Heart left ventricle (tissue), 16 donors: ENCODE results near the gene BICC1. TPM values are rescaled to one million over a fixed set of nuclear protein-coding genes. Genes with fewer than 3 reads are reported as not detected.

Source experiments
- ATAC-seq, 4 donors: fragments of 200-7000 bp; cut with Tn5 transposase; one replicate each; pipeline ENCODE4 v1.9.1; 2020 to 2022; ENCODE audit warnings: moderate library complexity in 4 of 4, mild to moderate bottlenecking in 3 of 4, moderate number of reproducible peaks in 1 of 4
- DNase-seq, 5 donors: peaks; one replicate each; pipeline ENCODE4 v3.0.0-alpha.2; 2020
- H3K27ac ChIP-seq, 12 donors: fragments of 200-600 bp; sonication (generic) in 4 of 12; one replicate each; pipeline versions ENCODE4 v1.5.0 to v1.8.0; 2016 to 2022; ENCODE audit warnings: mild to moderate bottlenecking in 2 of 12
- H3K27me3 ChIP-seq, 9 donors: fragments of 200-600 bp; sonication (generic) in 2 of 9; one replicate each; pipeline versions ENCODE4 v1.5.1 to v1.8.0; 2016 to 2022; ENCODE audit warnings: mild to moderate bottlenecking in 3 of 9
- H3K36me3 ChIP-seq, 9 donors: fragments of 200-600 bp; sonication (generic) in 2 of 9; one replicate each; pipeline versions ENCODE4 v1.5.0 to v1.8.0; 2018 to 2022; ENCODE audit warnings: mild to moderate bottlenecking in 2 of 9
- H3K4me1 ChIP-seq, 12 donors: fragments of 200-600 bp; sonication (generic) in 4 of 12; one replicate each; pipeline versions ENCODE4 v1.5.0 to v1.8.0; 2016 to 2022; ENCODE audit warnings: mild to moderate bottlenecking in 3 of 12
- H3K4me3 ChIP-seq, 12 donors: fragments of 200-600 bp; sonication (generic) in 4 of 12; one replicate each; pipeline versions ENCODE4 v1.5.0 to v1.8.0; 2017 to 2022; ENCODE audit warnings: mild to moderate bottlenecking in 9 of 12, moderate library complexity in 4 of 12
- H3K9me3 ChIP-seq, 12 donors: fragments of 200-600 bp; sonication (generic) in 4 of 12; one replicate each; pipeline versions ENCODE4 v1.5.0 to v1.8.0; 2016 to 2022; ENCODE audit warnings: mild to moderate bottlenecking in 1 of 12
- POLR2A ChIP-seq, 2 donors: fragments of 450-650 bp; IDR thresholded peaks; one replicate each; pipeline ENCODE4 v1.6.1; 2017; ENCODE audit warnings: antibody characterized with exemption in 2 of 2, mild to moderate bottlenecking in 2 of 2, moderate library complexity in 2 of 2
- WGBS, 4 donors: extraction: QIAGEN DNeasy Blood & Tissue Kit in 2 of 4; methylation state at CpG; one replicate each; pipeline versions ENCODE4 v1.1.5 to v1.1.7; 2013 to 2018; 5-methylcytosine and 5-hydroxymethylcytosine counted together
- intact Hi-C, 10 donors: fragments of 100-400 bp; cut with DNase I; formaldehyde crosslinking; loops; one replicate each; pipeline versions ENCODE4 v1.11.1 to v1.14.2; 2022
- polyA plus RNA-seq, 2 donors: library from polyadenylated mRNA; stranded (reverse); fragments of 200-250 nt; gene quantifications; one replicate each; pipeline ENCODE4 v1.2.3, GENCODE V29; 2013
- total RNA-seq, 9 donors: library from RNA; depleted of rRNA in 2 of 9; stranded (reverse); fragments of >200 nt in 2 of 9; fragmentation: NEBNext Ultra II Directional in 3 of 9; extraction: Animal tissue kit (Norgen Biotek cat#: 25700) in 3 of 9; gene quantifications; one replicate each; pipeline versions ENCODE4 v1.1.0 to v1.2.4, GENCODE V29; 2016 to 2023
- TF ChIP-seq, protein P1 (sequence below), 12 donors: fragments of 200-600 bp; sonication (generic) in 4 of 12; IDR thresholded peaks; one replicate each; pipeline versions ENCODE4 v1.5.0 to v1.8.0; 2018 to 2022; ENCODE audit warnings: antibody characterized with exemption in 12 of 12, mild to moderate bottlenecking in 5 of 12
- donor health status: ischemic (EF 13 %, LVEDD 7.1; RV severe dilation, severe dysfunction).
- donor health status: healthy with polysubstance abuse.
- donor health status: DM: no; HTN: yes; CAD: no.
- donor health status: DM: no; HTN: no; CAD: no.
- donor health status: ischemic (EF 25% LVEDD 6.9; RV normal size, moderate dysfunction).
- donor health status: ischemic (EF 25% LVEDD 5.7; RV mildly dilated, moderate dysfunction).
- donor health status: healthy.
- donor health status: DM: yes; HTN: yes; CAD: no.
- donor health status: ischemic (EF 35%, LVEDD 5.7; RV mildly dilated, moderate dysfunction).
- donor health status: nonischemic (EF 11% LVEDD 7.7; RV severe dilation, severe dysfunction).
- donor health status: DM: yes; HTN: yes; CAD: no.
- donor health status: PGD.
- donor health status: ischemic (EF 29% LVEDD 5.4; RV normal size, mild dysfunction).
- donor health status: nonischemic (EF 23%, LVEDD 6.1; RV moderate dilation, normal function).

BICC1 gene
- total and polyA plus RNA-seq, 11 donors: 1.6 to 18.7 (median 4.8) TPM

DNA sequence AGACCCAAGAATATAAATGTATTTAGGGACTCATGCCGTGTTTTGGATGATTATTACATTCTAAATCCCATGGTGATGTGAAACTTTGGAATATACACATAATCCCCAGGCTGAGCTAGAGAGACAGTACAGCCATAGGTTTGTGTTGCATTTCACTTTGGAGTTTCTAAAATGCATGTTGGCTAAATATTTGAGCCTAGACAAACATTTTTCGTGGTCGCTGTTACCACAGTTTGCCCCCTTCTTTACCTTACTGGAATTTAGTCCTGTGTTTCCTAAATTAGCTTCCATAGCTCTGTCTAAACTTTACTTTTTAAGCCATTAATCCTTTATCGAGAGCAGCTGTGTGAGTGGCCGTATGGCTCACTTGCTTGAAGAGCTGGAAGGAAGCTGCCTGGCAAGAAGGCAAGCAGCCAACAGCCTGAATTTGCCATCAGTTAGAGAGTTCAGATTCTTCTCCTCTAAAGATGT is 192.0 kb downstream of the BICC1 start:
- Histone ChIP-seq H3K4me1 (peaks cover 0 to 30% (median 0%) of the 10 kb centered on the region in 12 donors), H3K9me3 (peaks cover 0 to 3% (median 0%) of the 10 kb centered on the region in 12 donors), H3K27me3 (no peaks in the 10 kb centered on the region), H3K4me3 (no peak overlapping the region), H3K36me3 (no peaks in the 10 kb centered on the region), H3K27ac (peak overlapping the region in 1 of 12 donors; percentile 8)
- WGBS, 4 donors: 28 to 35% (median 32%) methylated on average over 5 of the region's 5 CpGs
- ATAC-seq (no peak), DNase-seq (no peak)
- intact Hi-C loops: no loop called here
- TF ChIP-seq, protein P1, sequence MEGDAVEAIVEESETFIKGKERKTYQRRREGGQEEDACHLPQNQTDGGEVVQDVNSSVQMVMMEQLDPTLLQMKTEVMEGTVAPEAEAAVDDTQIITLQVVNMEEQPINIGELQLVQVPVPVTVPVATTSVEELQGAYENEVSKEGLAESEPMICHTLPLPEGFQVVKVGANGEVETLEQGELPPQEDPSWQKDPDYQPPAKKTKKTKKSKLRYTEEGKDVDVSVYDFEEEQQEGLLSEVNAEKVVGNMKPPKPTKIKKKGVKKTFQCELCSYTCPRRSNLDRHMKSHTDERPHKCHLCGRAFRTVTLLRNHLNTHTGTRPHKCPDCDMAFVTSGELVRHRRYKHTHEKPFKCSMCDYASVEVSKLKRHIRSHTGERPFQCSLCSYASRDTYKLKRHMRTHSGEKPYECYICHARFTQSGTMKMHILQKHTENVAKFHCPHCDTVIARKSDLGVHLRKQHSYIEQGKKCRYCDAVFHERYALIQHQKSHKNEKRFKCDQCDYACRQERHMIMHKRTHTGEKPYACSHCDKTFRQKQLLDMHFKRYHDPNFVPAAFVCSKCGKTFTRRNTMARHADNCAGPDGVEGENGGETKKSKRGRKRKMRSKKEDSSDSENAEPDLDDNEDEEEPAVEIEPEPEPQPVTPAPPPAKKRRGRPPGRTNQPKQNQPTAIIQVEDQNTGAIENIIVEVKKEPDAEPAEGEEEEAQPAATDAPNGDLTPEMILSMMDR (IDR thresholded peaks at IDR 0.05): no peak
- TF ChIP-seq POLR2A (IDR thresholded peaks at IDR 0.05): no peak

DNA sequence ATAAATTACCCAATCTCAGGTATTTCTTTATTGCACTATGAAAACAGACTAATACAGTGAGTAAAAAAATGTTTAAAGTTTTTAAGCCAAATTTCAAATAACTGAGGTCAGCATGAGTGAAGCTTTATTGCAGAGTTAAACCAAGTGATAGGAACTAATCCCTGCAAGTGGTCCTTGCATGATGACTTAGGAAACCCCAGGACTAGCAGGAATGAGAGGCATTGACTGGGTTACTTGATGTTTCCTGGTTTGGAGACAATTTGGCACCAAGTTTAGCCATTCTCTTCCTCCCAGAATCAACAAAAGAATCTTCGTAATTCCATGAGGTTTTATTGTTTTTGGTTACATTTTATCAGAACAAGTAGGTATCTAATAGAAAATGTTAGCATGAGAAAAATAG is 194.2 kb downstream of the BICC1 start:
- ATAC-seq (no peak), DNase-seq (no peak)
- no peaks in the 10 kb centered on the region for H3K27me3 ChIP-seq
- H3K36me3 ChIP-seq: no peaks in the 10 kb centered on the region
- intact Hi-C loops: loop anchor here in 1 of 10 donors (2.0 kb wide), 1 partner anchor 44 kb away; no protein-coding TSS in a partner anchor
- H3K4me1 ChIP-seq: peaks cover 0 to 22% (median 0%) of the 10 kb centered on the region in 12 donors
- no peak overlapping the region for H3K4me3 ChIP-seq
- 63 to 83% (median 66%) methylated on average over 1 of the region's 1 CpG for WGBS, 4 donors
- peaks cover 0 to 3% (median 0%) of the 10 kb centered on the region in 12 donors for H3K9me3 ChIP-seq
- TF ChIP-seq, protein P1 (IDR thresholded peaks at IDR 0.05): no peak
- no peak for TF ChIP-seq POLR2A (IDR thresholded peaks at IDR 0.05)
- no peak overlapping the region for H3K27ac ChIP-seq

DNA sequence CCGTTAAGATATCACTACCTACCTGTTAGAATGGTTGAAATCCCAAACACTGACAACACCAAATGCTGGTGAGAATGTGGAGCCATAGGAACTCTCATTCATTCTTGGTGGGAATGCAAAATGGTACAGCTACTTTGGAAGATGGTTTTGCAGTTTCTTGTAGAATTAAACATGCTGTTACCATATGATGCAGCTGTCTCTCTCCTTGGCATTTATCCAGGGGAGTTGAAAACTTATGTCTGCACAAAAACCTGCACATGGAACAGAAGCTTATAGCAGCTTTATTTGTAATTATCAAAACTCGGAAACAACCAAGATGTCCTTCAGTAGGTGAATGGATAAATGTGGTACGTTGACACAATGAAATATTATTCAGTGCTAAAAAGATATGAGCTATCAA is 199.5 kb downstream of the BICC1 start:
- no peak for TF ChIP-seq POLR2A (IDR thresholded peaks at IDR 0.05)
- TF ChIP-seq, protein P1 (IDR thresholded peaks at IDR 0.05): no peak
- no peaks in the 10 kb centered on the region for H3K9me3 ChIP-seq
- 68 to 74% (median 71%) methylated on average over 3 of the region's 3 CpGs for WGBS, 4 donors
- no peaks in the 10 kb centered on the region for H3K36me3 ChIP-seq
- no peak overlapping the region for H3K4me3 ChIP-seq
- ATAC-seq: no peak
- no peak for DNase-seq
- peaks cover 0 to 7% (median 0%) of the 10 kb centered on the region in 12 donors for H3K4me1 ChIP-seq
- H3K27ac ChIP-seq: no peak overlapping the region
- H3K27me3 ChIP-seq: no peaks in the 10 kb centered on the region
- intact Hi-C loops: no loop called here

DNA sequence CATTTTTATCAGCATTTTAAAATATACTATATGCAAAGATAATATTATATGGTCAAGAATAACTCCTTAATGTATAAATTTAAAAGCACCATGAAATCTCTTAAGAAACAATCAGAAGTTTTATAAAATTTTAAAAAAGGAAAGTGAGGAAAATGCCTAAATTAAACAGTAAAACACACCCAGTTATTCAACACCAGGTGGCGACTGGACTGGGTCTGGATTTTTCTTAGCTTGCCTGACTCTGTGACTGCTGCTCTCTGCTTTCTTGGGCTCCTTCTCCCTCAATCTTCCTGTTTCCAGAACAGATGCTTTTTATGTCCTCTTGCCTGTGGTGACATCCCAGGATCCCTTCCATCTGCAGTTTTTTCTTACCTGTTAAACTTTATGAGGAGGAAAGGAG is 200.3 kb downstream of the BICC1 start:
- no peak overlapping the region for H3K27ac ChIP-seq
- no peak for TF ChIP-seq POLR2A (IDR thresholded peaks at IDR 0.05)
- TF ChIP-seq, protein P1 (IDR thresholded peaks at IDR 0.05): peak in 3 of 12 donors; percentile 21 to 27 (median 26)
- peaks cover 0 to 7% (median 0%) of the 10 kb centered on the region in 12 donors for H3K4me1 ChIP-seq
- no peaks in the 10 kb centered on the region for H3K27me3 ChIP-seq
- no peak overlapping the region for H3K4me3 ChIP-seq
- H3K36me3 ChIP-seq: no peaks in the 10 kb centered on the region
- 61 to 68% (median 66%) methylated on average over 1 of the region's 1 CpG for WGBS, 4 donors
- DNase-seq: no peak
- H3K9me3 ChIP-seq: no peaks in the 10 kb centered on the region
- ATAC-seq: no peak
- intact Hi-C loops: no loop called here
